PC-3 (cell line): ENCODE results near the gene ASXL1. TPM values are rescaled to one million over a fixed set of nuclear protein-coding genes. Genes with fewer than 3 reads are reported as not detected.

ENCODE experiments used
- ATAC-seq: fragments of 200-7000 bp; cut with Tn5 transposase; 2 replicates; pipeline ENCODE4 v1.9.1; 2020; ENCODE audit warnings: mild to moderate bottlenecking, moderate library complexity
- BruUV-seq: library from RNA; stranded (reverse); fragments of 400-500 nt; replicated peaks from 2 replicates; lab custom pipeline; 2021; lab: Mats Ljungman, UMichigan
- CTCF ChIA-PET: fragments of 300-600 bp; sonication (Branson Sonifier 250); formaldehyde crosslinking; loops from one replicate; lab custom pipeline; 2022; ENCODE audit warnings: antibody characterized with exemption; lab: Charles Lee
- POLR2A ChIA-PET: fragments of 300-600 bp; sonication (Branson Sonifier 250); formaldehyde crosslinking; loops from one replicate; lab custom pipeline; 2022; ENCODE audit warnings: antibody characterized with exemption; ENCODE audit not compliant: unreplicated experiment; lab: Charles Lee
- DNase-seq: peaks from one replicate; pipeline ENCODE4 v3.0.0-alpha.2; 2015
- H2AFZ ChIP-seq: fragments of 300-600 bp; sonication (generic); 2 replicates; pipeline ENCODE4 v1.6.0; 2016; ENCODE audit warnings: antibody characterized with exemption, low read length
- H3F3A ChIP-seq: fragments of 300-600 bp; sonication (generic); one replicate; pipeline ENCODE4 v1.6.0; 2017; ENCODE audit warnings: antibody characterized with exemption, low read length, control low read depth, mild to moderate bottlenecking; ENCODE audit not compliant: unreplicated experiment
- H3K27ac ChIP-seq: fragments of 300-600 bp; sonication (generic); 2 replicates; pipeline ENCODE4 v1.5.1; 2016; ENCODE audit warnings: mild to moderate bottlenecking, low read length
- H3K27me3 ChIP-seq: fragments of 300-600 bp; sonication (generic); 2 replicates; pipeline ENCODE4 v1.6.1; 2016; ENCODE audit warnings: low read length, mixed read lengths
- H3K36me3 ChIP-seq: fragments of 300-600 bp; sonication (generic); 2 replicates; pipeline ENCODE4 v1.6.1; 2016; ENCODE audit warnings: low read depth, mixed run types, low read length, mixed read lengths
- H3K4me1 ChIP-seq: fragments of 300-600 bp; sonication (generic); 2 replicates; pipeline ENCODE4 v1.5.1; 2016; ENCODE audit warnings: low read length; ENCODE audit not compliant: insufficient read depth
- H3K4me2 ChIP-seq: fragments of 300-600 bp; sonication (generic); 2 replicates; pipeline ENCODE4 v1.6.0; 2016; ENCODE audit warnings: low read length
- H3K4me3 ChIP-seq: fragments of 300-600 bp; sonication (generic); 2 replicates; pipeline ENCODE4 v1.5.1; 2016; ENCODE audit warnings: mild to moderate bottlenecking, low read length, mixed read lengths
- H3K79me2 ChIP-seq: fragments of 300-600 bp; sonication (generic); 2 replicates; pipeline ENCODE4 v1.6.1; 2017; ENCODE audit warnings: low read length, mixed read lengths
- H3K9ac ChIP-seq: fragments of 300-600 bp; sonication (generic); 2 replicates; pipeline ENCODE4 v1.6.0; 2016; ENCODE audit warnings: mild to moderate bottlenecking, low read length
- H3K9me2 ChIP-seq: fragments of 300-600 bp; sonication (generic); replicated peaks from 2 replicates; pipeline ENCODE4 v1.6.1; 2016; ENCODE audit warnings: mixed run types, low read length, mixed read lengths
- H3K9me3 ChIP-seq: fragments of 300-600 bp; sonication (generic); 2 replicates; pipeline ENCODE4 v1.6.1; 2016; ENCODE audit warnings: low read length, mixed read lengths
- H4K20me1 ChIP-seq: fragments of 300-600 bp; sonication (generic); 2 replicates; pipeline ENCODE4 v1.6.1; 2016; ENCODE audit warnings: low read length, mixed read lengths
- CTCF ChIP-seq: fragments of 300-600 bp; sonication (generic); conservative IDR thresholded peaks from 2 replicates; pipeline ENCODE4 v1.5.1; 2017; ENCODE audit warnings: antibody characterized with exemption, low read depth, mild to moderate bottlenecking, low read length
- EZH2 ChIP-seq: fragments of 300-600 bp; sonication (generic); IDR thresholded peaks from one replicate; pipeline ENCODE4 v1.6.1; 2017; ENCODE audit warnings: antibody characterized with exemption, mild to moderate bottlenecking, low read length; ENCODE audit not compliant: unreplicated experiment
- EZH2phosphoT487 ChIP-seq: fragments of 300-600 bp; sonication (generic); IDR thresholded peaks from 2 replicates; pipeline ENCODE4 v1.6.1; 2018; ENCODE audit warnings: mild to moderate bottlenecking, antibody characterized with exemption, low read length, borderline replicate concordance
- intact Hi-C: fragments of 100-400 bp; cut with micrococcal nuclease; formaldehyde crosslinking; loops from 2 replicates; pipeline ENCODE4 v1.9.0; 2023
- total RNA-seq: library from RNA; depleted of rRNA; stranded (reverse); fragments of >200 nt; gene quantifications from 2 replicates; pipeline ENCODE4 v1.2.3, GENCODE V29; 2014

Gene ASXL1
- total RNA-seq, 1 experiment from 2014 or later: 42.8 TPM

DNA sequence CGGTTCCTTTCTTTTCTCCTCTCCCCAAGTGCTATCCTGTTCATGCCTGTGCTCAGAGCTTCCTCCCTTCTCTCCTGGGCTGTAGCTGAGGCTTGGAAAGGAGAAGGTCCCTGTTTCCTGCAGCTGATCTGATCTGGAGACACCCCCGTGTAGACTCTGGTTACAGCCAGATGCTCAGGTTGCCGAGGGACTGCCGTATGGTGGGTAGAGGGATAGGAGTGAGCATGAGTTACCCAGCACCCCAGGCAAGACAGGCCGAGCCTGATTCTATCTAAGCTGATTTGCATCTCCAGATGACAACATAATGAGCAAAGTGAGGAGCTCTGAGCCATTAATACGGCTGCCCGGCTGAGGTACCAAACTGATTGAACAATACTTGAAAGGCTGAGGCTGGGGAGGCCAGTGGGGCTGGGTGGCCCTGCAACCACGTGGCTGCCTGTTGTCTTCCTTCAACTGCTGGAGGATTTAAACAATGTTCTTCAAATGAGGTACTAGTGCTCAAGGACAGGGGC lies 91.8 kb downstream of the ASXL1 start:
- no peaks in the 10 kb centered on the region for H3K36me3 ChIP-seq
- no peaks in the 10 kb centered on the region for H3K4me1 ChIP-seq
- H3K9ac ChIP-seq: no peak overlapping the region
- H4K20me1 ChIP-seq: no peaks in the 10 kb centered on the region
- ChIA-PET CTCF (no interaction called here), POLR2A (no interaction called here)
- DNase-seq (no peak), ATAC-seq (no peak)
- BruUV-seq: no TSS peak
- H3K79me2 ChIP-seq: no peaks in the 10 kb centered on the region
- intact Hi-C loops: loop anchor here (10.0 kb wide), 1 partner anchor 115 kb away; no protein-coding TSS in a partner anchor
- TF ChIP-seq EZH2: no peak
- no peak for TF ChIP-seq EZH2phosphoT487
- TF ChIP-seq CTCF: no peak
- H3K27ac ChIP-seq: no peak overlapping the region
- no peaks in the 10 kb centered on the region for H3K9me2 ChIP-seq
- H3K27me3 ChIP-seq: no peaks in the 10 kb centered on the region
- H3K4me3 ChIP-seq: no peak overlapping the region
- H2AFZ ChIP-seq: no peak overlapping the region
- no peaks in the 10 kb centered on the region for H3K9me3 ChIP-seq
- no peaks in the 10 kb centered on the region for H3F3A ChIP-seq
- no peak overlapping the region for H3K4me2 ChIP-seq

GRCh38 chr20:32450484-32451061 lies 92.4 kb downstream of the ASXL1 start:
- intact Hi-C loops: no loop called here
- BruUV-seq: no TSS peak
- H3K4me2 ChIP-seq: no peak overlapping the region
- no peaks in the 10 kb centered on the region for H3K9me2 ChIP-seq
- no peaks in the 10 kb centered on the region for H3F3A ChIP-seq
- DNase-seq (no peak), ATAC-seq (no peak)
- no peaks in the 10 kb centered on the region for H3K4me1 ChIP-seq
- no peaks in the 10 kb centered on the region for H3K9me3 ChIP-seq
- TF ChIP-seq EZH2phosphoT487 (no peak), EZH2 (no peak)
- no peak overlapping the region for H3K4me3 ChIP-seq
- no peaks in the 10 kb centered on the region for H4K20me1 ChIP-seq
- H3K79me2 ChIP-seq: no peaks in the 10 kb centered on the region
- no peak overlapping the region for H3K27ac ChIP-seq
- POLR2A ChIA-PET: no interaction called here
- no peak overlapping the region for H2AFZ ChIP-seq
- H3K36me3 ChIP-seq: no peaks in the 10 kb centered on the region
- no peak overlapping the region for H3K9ac ChIP-seq
- no peaks in the 10 kb centered on the region for H3K27me3 ChIP-seq
- CTCF ChIA-PET: no interaction called here

DNA sequence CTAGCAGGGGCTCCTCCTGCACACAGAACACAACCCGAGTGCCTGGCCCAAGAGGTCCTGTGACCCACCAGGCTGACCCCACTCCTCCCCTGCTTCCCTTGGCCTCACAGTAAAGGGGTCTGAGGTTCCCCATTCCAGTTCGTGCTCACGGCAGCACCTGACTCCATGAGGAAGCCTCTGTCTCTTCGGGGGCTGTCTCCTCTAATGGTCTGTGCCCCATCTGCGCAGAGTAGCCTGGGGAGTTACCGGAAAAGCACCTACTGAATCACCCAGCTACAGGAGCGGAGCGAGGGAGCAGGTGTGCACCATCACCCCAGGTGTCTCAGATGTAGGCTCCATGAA lies 93.2 kb downstream of the ASXL1 start:
- intact Hi-C loops: no loop called here
- Histone ChIP-seq H3K27me3 (no peaks in the 10 kb centered on the region), H3K4me1 (no peaks in the 10 kb centered on the region), H2AFZ (no peak overlapping the region), H3K4me2 (no peak overlapping the region), H3K9me3 (no peaks in the 10 kb centered on the region), H3K9ac (no peak overlapping the region), H3K9me2 (no peaks in the 10 kb centered on the region), H3K36me3 (no peaks in the 10 kb centered on the region), H3F3A (no peaks in the 10 kb centered on the region), H4K20me1 (no peaks in the 10 kb centered on the region), H3K79me2 (no peaks in the 10 kb centered on the region), H3K27ac (no peak overlapping the region), H3K4me3 (no peak overlapping the region)
- ATAC-seq (no peak), DNase-seq (no peak)
- ChIA-PET CTCF (no interaction called here), POLR2A (no interaction called here)
- no TSS peak for BruUV-seq
- TF ChIP-seq EZH2phosphoT487: no peak
- no peak for TF ChIP-seq EZH2
- TF ChIP-seq CTCF: no peak
